Measurements from ENCODE around the gene SMAD1. TPM values are rescaled to one million over a fixed set of nuclear protein-coding genes. Genes with fewer than 3 reads are reported as not detected.

SMAD1 gene
- polyA plus RNA-seq, 2 of the 4 experiments (the other 2 are of a cell fraction), result 9.9 to 23.9 TPM

DNA sequence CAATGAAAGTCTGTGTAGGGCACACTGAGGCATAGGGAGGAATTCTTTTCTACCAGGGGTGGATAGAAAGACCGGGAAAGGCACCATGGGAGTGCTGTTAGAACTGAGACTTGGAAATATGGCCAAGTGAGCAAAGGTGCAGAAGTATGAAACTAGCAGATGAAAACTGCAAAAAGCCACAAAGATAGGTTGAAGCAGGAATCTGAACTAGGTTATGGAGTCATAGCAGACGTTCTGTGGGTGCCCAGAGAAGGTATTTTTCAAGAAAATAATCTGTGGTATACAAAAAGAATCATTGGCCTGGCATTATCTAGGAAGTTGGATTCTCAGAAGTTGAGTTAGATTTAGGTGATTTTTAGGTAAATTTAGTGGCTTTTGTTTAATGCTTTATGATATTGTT, 48.5 kb downstream of the SMAD1 start (continued):
- TF ChIP-seq, protein P1, sequence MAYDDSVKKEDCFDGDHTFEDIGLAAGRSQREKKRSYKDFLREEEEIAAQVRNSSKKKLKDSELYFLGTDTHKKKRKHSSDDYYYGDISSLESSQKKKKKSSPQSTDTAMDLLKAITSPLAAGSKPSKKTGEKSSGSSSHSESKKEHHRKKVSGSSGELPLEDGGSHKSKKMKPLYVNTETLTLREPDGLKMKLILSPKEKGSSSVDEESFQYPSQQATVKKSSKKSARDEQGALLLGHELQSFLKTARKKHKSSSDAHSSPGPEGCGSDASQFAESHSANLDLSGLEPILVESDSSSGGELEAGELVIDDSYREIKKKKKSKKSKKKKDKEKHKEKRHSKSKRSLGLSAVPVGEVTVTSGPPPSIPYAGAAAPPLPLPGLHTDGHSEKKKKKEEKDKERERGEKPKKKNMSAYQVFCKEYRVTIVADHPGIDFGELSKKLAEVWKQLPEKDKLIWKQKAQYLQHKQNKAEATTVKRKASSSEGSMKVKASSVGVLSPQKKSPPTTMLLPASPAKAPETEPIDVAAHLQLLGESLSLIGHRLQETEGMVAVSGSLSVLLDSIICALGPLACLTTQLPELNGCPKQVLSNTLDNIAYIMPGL (CRISPR knock-in tag; IDR thresholded peaks at IDR 0.05; ENCODE audit: borderline replicate concordance), result no peak
- TF ChIP-seq RAD21 (conservative IDR thresholded peaks at IDR 0.05 in 1 of 2, IDR thresholded peaks at IDR 0.05 in 1 of 2) (no peak), TP53 (CRISPR knock-in tag; IDR thresholded peaks at IDR 0.05) (no peak), TFCP2L1 (CRISPR knock-in tag; IDR thresholded peaks at IDR 0.05) (no peak), SMC3 (IDR thresholded peaks at IDR 0.05) (no peak), KDM5A (IDR thresholded peaks at IDR 0.05) (no peak), ZSCAN20 (CRISPR knock-in tag; IDR thresholded peaks at IDR 0.05) (no peak), HOXB5 (CRISPR knock-in tag; IDR thresholded peaks at IDR 0.05) (no peak), JUNB (IDR thresholded peaks at IDR 0.05) (no peak), ZFP36 (IDR thresholded peaks at IDR 0.05; ENCODE audit: borderline replicate concordance, partially characterized antibody) (no peak), HOXA7 (CRISPR knock-in tag; IDR thresholded peaks at IDR 0.05) (no peak)

DNA sequence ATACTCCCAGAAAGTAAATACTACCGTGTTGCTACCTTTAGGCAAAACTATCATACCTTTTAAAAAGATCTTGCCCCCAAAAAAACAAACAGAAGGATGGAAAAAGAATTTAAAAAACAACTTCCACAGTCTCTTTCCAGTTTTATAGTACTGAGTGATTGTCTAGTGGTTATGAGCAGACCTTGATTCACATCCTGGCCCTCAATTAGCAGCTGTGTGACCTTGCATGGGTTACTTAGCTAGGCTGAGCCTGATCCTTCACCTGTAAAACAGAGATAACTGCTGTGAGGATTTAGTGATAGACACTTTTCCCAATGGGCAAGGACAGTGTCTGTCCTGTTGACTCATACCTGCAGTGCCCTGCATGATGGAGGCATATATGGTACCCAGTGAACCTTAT, 49.0 kb downstream of the SMAD1 start:
- H3K4me1 ChIP-seq, result peaks cover 4% of the 10 kb centered on the region; the same call in 1 of the 3 replicates
- DNase-seq (ENCODE audit: low read depth in 1 of 2, low spot score in 1 of 2) (no peak), FAIRE-seq (no peak), ATAC-seq (no peak)
- POLR2A ChIA-PET, result no interaction called here
- H3K4me3 ChIP-seq, result no peak overlapping the region
- no peak overlapping the region for H3K27ac ChIP-seq
- CTCF ChIA-PET, result no interaction called here
- H3K4me2 ChIP-seq, result no peak overlapping the region
- WGBS (ENCODE audit: missing lambda C conversion rate), result 60% methylated on average over 1 of the region's 1 CpG
- TF ChIP-seq POLR2AphosphoS2 (conservative IDR thresholded peaks at IDR 0.05; ENCODE audit: low read length), result no peak
- TF ChIP-seq CEBPB (IDR thresholded peaks at IDR 0.05), result no peak
- TF ChIP-seq CBX8 (IDR thresholded peaks at IDR 0.05), result no peak
- TF ChIP-seq RFX5 (IDR thresholded peaks at IDR 0.05), result no peak
- no peak for TF ChIP-seq KDM1A (IDR thresholded peaks at IDR 0.05; ENCODE audit: low read depth)
- TF ChIP-seq JUN (IDR thresholded peaks at IDR 0.05), result no peak
- TF ChIP-seq MAZ (IDR thresholded peaks at IDR 0.05; ENCODE audit: borderline replicate concordance, low read depth, low read length), result no peak
- no peak for TF ChIP-seq EP300 (IDR thresholded peaks at IDR 0.05)
- TF ChIP-seq CBX2 (IDR thresholded peaks at IDR 0.05; ENCODE audit: borderline replicate concordance, low read depth), result no peak
- TF ChIP-seq ZC3H11A (IDR thresholded peaks at IDR 0.05), result no peak
- TF ChIP-seq, protein P2, sequence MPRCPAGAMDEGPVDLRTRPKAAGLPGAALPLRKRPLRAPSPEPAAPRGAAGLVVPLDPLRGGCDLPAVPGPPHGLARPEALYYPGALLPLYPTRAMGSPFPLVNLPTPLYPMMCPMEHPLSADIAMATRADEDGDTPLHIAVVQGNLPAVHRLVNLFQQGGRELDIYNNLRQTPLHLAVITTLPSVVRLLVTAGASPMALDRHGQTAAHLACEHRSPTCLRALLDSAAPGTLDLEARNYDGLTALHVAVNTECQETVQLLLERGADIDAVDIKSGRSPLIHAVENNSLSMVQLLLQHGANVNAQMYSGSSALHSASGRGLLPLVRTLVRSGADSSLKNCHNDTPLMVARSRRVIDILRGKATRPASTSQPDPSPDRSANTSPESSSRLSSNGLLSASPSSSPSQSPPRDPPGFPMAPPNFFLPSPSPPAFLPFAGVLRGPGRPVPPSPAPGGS (IDR thresholded peaks at IDR 0.05), result no peak
- TF ChIP-seq RARB (CRISPR knock-in tag; IDR thresholded peaks at IDR 0.05), result no peak
- TF ChIP-seq HEYL (CRISPR knock-in tag; IDR thresholded peaks at IDR 0.05), result no peak
- no peak for TF ChIP-seq CHD2 (IDR thresholded peaks at IDR 0.05; ENCODE audit: low read length, partially characterized antibody)
- TF ChIP-seq NR3C1 (IDR thresholded peaks at IDR 0.05), result no peak
- TF ChIP-seq CTCF (IDR thresholded peaks at IDR 0.05), result no peak
- TF ChIP-seq, protein P3, sequence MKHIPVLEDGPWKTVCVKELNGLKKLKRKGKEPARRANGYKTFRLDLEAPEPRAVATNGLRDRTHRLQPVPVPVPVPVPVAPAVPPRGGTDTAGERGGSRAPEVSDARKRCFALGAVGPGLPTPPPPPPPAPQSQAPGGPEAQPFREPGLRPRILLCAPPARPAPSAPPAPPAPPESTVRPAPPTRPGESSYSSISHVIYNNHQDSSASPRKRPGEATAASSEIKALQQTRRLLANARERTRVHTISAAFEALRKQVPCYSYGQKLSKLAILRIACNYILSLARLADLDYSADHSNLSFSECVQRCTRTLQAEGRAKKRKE (CRISPR knock-in tag; IDR thresholded peaks at IDR 0.05; ENCODE audit: low read depth), result no peak
- TF ChIP-seq HOXB13 (CRISPR knock-in tag; IDR thresholded peaks at IDR 0.05; ENCODE audit: low read depth), result no peak
- no peak for TF ChIP-seq RAD21 (conservative IDR thresholded peaks at IDR 0.05 in 1 of 2, IDR thresholded peaks at IDR 0.05 in 1 of 2)
- H3K9me3 ChIP-seq, result no peaks in the 10 kb centered on the region
